DND-41 (cell line): Measurements from ENCODE around the gene KCNH2.

ENCODE experiments used
- ATAC-seq: fragments of 200-7000 bp; cut with Tn5 transposase; 3 replicates; pipeline ENCODE4 v1.9.1; 2021; ENCODE audit warnings: low read depth; ENCODE audit not compliant: insufficient read depth
- DNase-seq: peaks from one replicate; pipeline ENCODE4 v3.0.0-alpha.2; 2020
- H2AFZ ChIP-seq: 2 replicates; pipeline ENCODE4 v1.6.0; 2012; ENCODE audit warnings: low read depth, low read length
- H3K27ac ChIP-seq: 2 replicates; pipeline ENCODE4 v1.5.1; 2012; ENCODE audit warnings: low read length, inconsistent platforms
- H3K27me3 ChIP-seq: fragments of 200-600 bp; sonication (generic); 2 replicates; pipeline ENCODE4 v1.6.0; 2012; ENCODE audit warnings: low read length, mild to moderate bottlenecking, inconsistent platforms; ENCODE audit not compliant: insufficient read depth, poor library complexity
- H3K36me3 ChIP-seq: 2 replicates; pipeline ENCODE4 v1.5.1; 2012; ENCODE audit warnings: low read length, inconsistent platforms; ENCODE audit not compliant: insufficient read depth
- H3K4me1 ChIP-seq: 2 replicates; pipeline ENCODE4 v1.5.1; 2012; ENCODE audit warnings: mild to moderate bottlenecking, low read length; ENCODE audit not compliant: insufficient read depth
- H3K4me2 ChIP-seq: 2 replicates; pipeline ENCODE4 v1.6.0; 2012; ENCODE audit warnings: mild to moderate bottlenecking, moderate library complexity, low read length, inconsistent platforms; ENCODE audit not compliant: insufficient read depth
- H3K4me3 ChIP-seq, 2 experiments: fragments of 200-600 bp in 1 of 2; shearing (Covaris generic) in 1 of 2; 2 replicates each; pipeline ENCODE4 v1.5.1; 2012 to 2016; ENCODE audit warnings: inconsistent platforms in 2 of 2, low read length in 2 of 2, mild to moderate bottlenecking in 2 of 2, low read depth in 1 of 2, moderate library complexity in 1 of 2
- H3K79me2 ChIP-seq: 2 replicates; pipeline ENCODE4 v1.6.0; 2012; ENCODE audit warnings: low read length, inconsistent platforms; ENCODE audit not compliant: insufficient read depth
- H3K9ac ChIP-seq: 2 replicates; pipeline ENCODE4 v1.6.0; 2012; ENCODE audit warnings: low read depth, mild to moderate bottlenecking, inconsistent platforms, low read length, moderate library complexity
- H3K9me3 ChIP-seq: 2 replicates; pipeline ENCODE4 v1.5.1; 2012; ENCODE audit warnings: low read length, moderate library complexity, mild to moderate bottlenecking, inconsistent platforms; ENCODE audit not compliant: insufficient read depth, severe bottlenecking
- H4K20me1 ChIP-seq: 2 replicates; pipeline ENCODE4 v1.6.0; 2012; ENCODE audit warnings: low read length; ENCODE audit not compliant: insufficient read depth
- CTCF ChIP-seq: IDR thresholded peaks from 2 replicates; pipeline ENCODE4 v1.5.1; 2012; ENCODE audit warnings: borderline replicate concordance, low read length, moderate library complexity, mild to moderate bottlenecking; ENCODE audit not compliant: poor library complexity, severe bottlenecking; ENCODE audit errors: extremely low read depth
- EZH2 ChIP-seq: IDR thresholded peaks from 3 replicates; pipeline ENCODE4 v1.6.1; 2012; ENCODE audit warnings: borderline replicate concordance, low read depth, mild to moderate bottlenecking, moderate library complexity, low read length, inconsistent platforms; ENCODE audit not compliant: severe bottlenecking

KCNH2 gene

GRCh38 chr7:150918378-150918777 is 59.7 kb downstream of the KCNH2 start:
- no peaks in the 10 kb centered on the region for H3K9me3 ChIP-seq
- ATAC-seq (no peak), DNase-seq (no peak)
- no peak overlapping the region for H2AFZ ChIP-seq
- no peak overlapping the region for H3K9ac ChIP-seq
- no peaks in the 10 kb centered on the region for H4K20me1 ChIP-seq
- H3K4me3 ChIP-seq = no peak overlapping the region
- H3K27me3 ChIP-seq = peaks cover 15% of the 10 kb centered on the region
- H3K27ac ChIP-seq = no peak overlapping the region
- no peaks in the 10 kb centered on the region for H3K79me2 ChIP-seq
- no peaks in the 10 kb centered on the region for H3K4me1 ChIP-seq
- no peak for TF ChIP-seq EZH2
- TF ChIP-seq CTCF = no peak
- no peak overlapping the region for H3K4me2 ChIP-seq
- no peaks in the 10 kb centered on the region for H3K36me3 ChIP-seq

- no peaks in the 10 kb centered on the region for H3K9me3 ChIP-seq
- no peak overlapping the region for H3K9ac ChIP-seq
- no peaks in the 10 kb centered on the region for H4K20me1 ChIP-seq
- H2AFZ ChIP-seq = no peak overlapping the region
- no peaks in the 10 kb centered on the region for H3K36me3 ChIP-seq
- H3K4me2 ChIP-seq = no peak overlapping the region
- no peak for ATAC-seq
- DNase-seq = no peak
- TF ChIP-seq CTCF (no peak), EZH2 (no peak)
- no peak overlapping the region for H3K27ac ChIP-seq
- no peaks in the 10 kb centered on the region for H3K4me1 ChIP-seq
- peaks cover 15% of the 10 kb centered on the region for H3K27me3 ChIP-seq
- no peak overlapping the region for H3K4me3 ChIP-seq
- no peaks in the 10 kb centered on the region for H3K79me2 ChIP-seq
Measured at GRCh38 chr7:150917969-150918368, 60.2 kb downstream of the KCNH2 start.

- Histone ChIP-seq H3K9me3 (no peaks in the 10 kb centered on the region), H3K27me3 (peaks cover 9% of the 10 kb centered on the region), H3K9ac (no peak overlapping the region), H4K20me1 (no peaks in the 10 kb centered on the region), H2AFZ (no peak overlapping the region), H3K36me3 (no peaks in the 10 kb centered on the region), H3K4me3 (no peak overlapping the region), H3K27ac (no peak overlapping the region), H3K4me1 (no peaks in the 10 kb centered on the region), H3K79me2 (no peaks in the 10 kb centered on the region), H3K4me2 (no peak overlapping the region)
- TF ChIP-seq CTCF = no peak
- no peak for TF ChIP-seq EZH2
- ATAC-seq (no peak), DNase-seq (no peak)
Measured at GRCh38 chr7:150916670-150917069, 61.5 kb downstream of the KCNH2 start.

- H4K20me1 ChIP-seq = no peaks in the 10 kb centered on the region
- no peaks in the 10 kb centered on the region for H3K9me3 ChIP-seq
- H3K4me2 ChIP-seq = no peak overlapping the region
- H3K79me2 ChIP-seq = no peaks in the 10 kb centered on the region
- H3K4me3 ChIP-seq = no peak overlapping the region
- TF ChIP-seq EZH2 = no peak
- TF ChIP-seq CTCF = no peak
- H3K27me3 ChIP-seq = peaks cover 7% of the 10 kb centered on the region
- no peak overlapping the region for H3K27ac ChIP-seq
- no peaks in the 10 kb centered on the region for H3K36me3 ChIP-seq
- DNase-seq (no peak), ATAC-seq (no peak)
- H3K4me1 ChIP-seq = no peaks in the 10 kb centered on the region
- H2AFZ ChIP-seq = no peak overlapping the region
- no peak overlapping the region for H3K9ac ChIP-seq
Measured at GRCh38 chr7:150914966-150915365, 63.2 kb downstream of the KCNH2 start.
